Measurements from ENCODE around the gene TEX14. TPM values are rescaled to one million over a fixed set of nuclear protein-coding genes. Genes with fewer than 3 reads are reported as not detected.

TEX14 gene
- total and polyA plus RNA-seq, 7 experiments from 2014 or later, result 0.17 to 2.4 (median 0.54) TPM; not detected in 2

DNA sequence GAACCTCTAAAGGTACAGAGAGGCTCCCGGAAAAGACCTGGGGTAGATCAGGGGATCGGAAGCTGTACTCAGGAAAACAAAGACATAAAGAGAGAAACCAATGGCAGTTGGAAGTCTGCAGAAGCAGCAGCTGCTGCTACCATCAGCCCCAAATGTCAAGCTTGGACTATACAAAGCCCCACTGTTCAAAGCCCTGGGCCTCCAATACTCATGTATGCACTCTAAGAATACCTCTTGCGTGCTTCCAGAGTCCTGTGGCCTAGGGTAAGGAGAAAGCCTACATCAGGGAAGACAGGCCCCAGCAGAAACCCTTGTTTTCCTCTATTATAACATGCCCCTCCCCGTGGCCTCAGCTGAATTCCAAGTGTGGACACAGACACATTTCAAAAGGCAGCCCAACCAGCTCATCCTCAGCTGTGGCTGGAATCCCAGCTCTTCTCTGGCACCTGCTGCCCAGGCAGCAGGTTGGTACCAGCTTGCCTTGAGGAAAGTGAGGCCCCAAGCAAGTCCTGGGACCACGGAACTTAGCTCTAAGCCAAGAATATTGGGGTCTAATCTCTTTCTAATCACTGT lies 158.1 kb downstream of the TEX14 start:
- no peak overlapping the region for H3K4me3 Mint-ChIP-seq
- intact Hi-C loops (cut with micrococcal nuclease), result no loop called here
- H3K4me1 Mint-ChIP-seq, result peaks cover 0 to 13% (median 4%) of the 10 kb centered on the region in 7 donors
- Histone ChIP-seq H3K36me3 (ENCODE audit: control insufficient read depth in 2 of 3, insufficient read depth in 3 of 3, low read length in 3 of 3) (no peaks in the 10 kb centered on the region), H3K4me1 (ENCODE audit: control insufficient read depth in 2 of 2, insufficient read depth in 2 of 2, low read length in 2 of 2) (peaks cover 0 to 4% of the 10 kb centered on the region in 2 donors), H3K9me3 (ENCODE audit: control insufficient read depth in 2 of 3, low read length in 3 of 3) (no peaks in the 10 kb centered on the region), H3K4me3 (ENCODE audit: low read length) (no peak overlapping the region), H3K27me3 (ENCODE audit: control insufficient read depth in 2 of 2, insufficient read depth in 2 of 2, low read length in 2 of 2) (peaks cover 0 to 3% of the 10 kb centered on the region in 2 donors), H3K27ac (ENCODE audit: low read depth, low read length) (no peak overlapping the region)
- H3K27me3 Mint-ChIP-seq, result peaks cover 16 to 75% (median 24%) of the 10 kb centered on the region in 5 donors
- no peak overlapping the region for H3K27ac Mint-ChIP-seq
- CTCF ChIA-PET, result no interaction called here
- H3K9me3 Mint-ChIP-seq, result no peaks in the 10 kb centered on the region
- H3K36me3 Mint-ChIP-seq, result no peaks in the 10 kb centered on the region
- no peak for ATAC-seq
- POLR2A ChIA-PET, result interaction anchor here (0.6 to 1.1 kb wide), 4 partner anchors 15 to 106 kb away, joined by 3 to 6 read pairs (median 4); no protein-coding TSS in a partner anchor
- DNase-seq, result no peak

- peak overlapping the region in 9 of 10 donors; percentile 25 to 79 (median 67) for H3K4me3 Mint-ChIP-seq
- intact Hi-C loops (cut with micrococcal nuclease), result loop anchor here (1.0 kb wide), 1 partner anchor 14 kb away; no protein-coding TSS in a partner anchor
- no peak overlapping the region for H3K27ac Mint-ChIP-seq
- peaks cover 0 to 16% (median 4%) of the 10 kb centered on the region in 7 donors for H3K4me1 Mint-ChIP-seq
- peaks cover 16 to 73% (median 24%) of the 10 kb centered on the region in 5 donors for H3K27me3 Mint-ChIP-seq
- Histone ChIP-seq H3K9me3 (ENCODE audit: control insufficient read depth in 2 of 3, low read length in 3 of 3) (no peaks in the 10 kb centered on the region), H3K27me3 (ENCODE audit: control insufficient read depth in 2 of 2, insufficient read depth in 2 of 2, low read length in 2 of 2) (peaks cover 0 to 3% of the 10 kb centered on the region in 2 donors), H3K27ac (ENCODE audit: low read depth, low read length) (no peak overlapping the region), H3K4me3 (ENCODE audit: low read length) (peak overlapping the region; percentile 47), H3K36me3 (ENCODE audit: control insufficient read depth in 2 of 3, insufficient read depth in 3 of 3, low read length in 3 of 3) (no peaks in the 10 kb centered on the region), H3K4me1 (ENCODE audit: control insufficient read depth in 2 of 2, insufficient read depth in 2 of 2, low read length in 2 of 2) (peaks cover 0 to 4% of the 10 kb centered on the region in 2 donors)
- DNase-seq, result no peak
- no peaks in the 10 kb centered on the region for H3K36me3 Mint-ChIP-seq
- CTCF ChIA-PET, result interaction anchor here (1.4 kb wide), 1 partner anchor 13 kb away, joined by 5 read pairs; no protein-coding TSS in a partner anchor
- POLR2A ChIA-PET, result interaction anchor here (1.1 kb wide), 2 partner anchors 14 to 472 kb away, joined by 3 to 6 read pairs; no protein-coding TSS in a partner anchor
- no peak for ATAC-seq
- H3K9me3 Mint-ChIP-seq, result no peaks in the 10 kb centered on the region
Measured at GRCh38 chr17:58532555-58532951, 159.3 kb downstream of the TEX14 start.

DNA sequence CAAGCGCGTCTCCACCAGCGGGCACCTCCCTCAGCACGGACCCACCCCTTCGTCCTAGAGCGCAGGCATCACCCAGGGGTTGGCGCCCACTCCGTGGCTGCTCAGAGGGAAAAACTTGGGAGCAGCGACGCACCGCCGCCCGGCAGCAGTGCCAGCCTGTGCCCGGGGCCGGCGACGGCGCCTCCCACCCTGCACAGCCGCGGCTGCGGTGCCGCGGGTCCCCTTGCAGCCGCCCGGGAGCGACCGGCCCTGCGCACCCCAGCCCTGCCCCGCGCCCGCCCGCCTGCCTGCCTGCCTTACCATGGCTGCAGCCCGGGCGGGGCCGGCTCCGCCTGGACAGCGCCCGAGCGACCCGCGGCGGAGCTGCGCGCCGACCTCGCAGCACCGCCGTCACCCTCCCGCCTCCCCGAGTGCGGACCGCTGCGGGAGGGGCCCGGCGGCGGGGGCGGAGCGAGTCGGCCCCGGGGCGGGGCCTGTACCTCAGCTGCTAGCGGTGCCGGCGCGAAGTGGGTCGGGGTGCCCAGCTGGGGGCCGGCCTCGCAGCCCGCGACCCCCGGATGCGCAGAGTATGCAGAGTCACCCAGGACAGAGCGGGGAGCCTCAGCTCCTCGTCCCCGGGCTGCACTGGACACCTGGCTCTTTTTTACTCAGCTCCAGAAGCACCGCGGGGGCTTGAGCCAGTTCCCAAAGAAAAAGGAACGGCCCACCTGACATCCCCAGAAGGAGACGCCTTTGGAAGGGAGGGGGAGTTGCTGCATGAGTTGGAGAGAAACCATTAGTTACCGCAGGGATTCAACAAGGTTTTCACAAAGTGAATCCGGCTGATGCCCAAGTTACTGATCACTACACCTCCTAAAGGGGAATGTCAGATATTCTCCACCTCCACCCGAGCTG lies 159.9 kb downstream of the TEX14 start:
- CTCF ChIA-PET, result interaction anchor here (1.4 kb wide), 1 partner anchor 13 kb away, joined by 5 read pairs; no protein-coding TSS in a partner anchor

GRCh38 chr17:58531122-58531521 lies 160.7 kb downstream of the TEX14 start:
- no peak overlapping the region for H3K27ac Mint-ChIP-seq
- no peaks in the 10 kb centered on the region for H3K36me3 Mint-ChIP-seq
- H3K27me3 Mint-ChIP-seq, result peaks cover 15 to 66% (median 22%) of the 10 kb centered on the region in 5 donors
- intact Hi-C loops (cut with micrococcal nuclease), result no loop called here
- Histone ChIP-seq H3K36me3 (ENCODE audit: control insufficient read depth in 2 of 3, insufficient read depth in 3 of 3, low read length in 3 of 3) (no peaks in the 10 kb centered on the region), H3K4me1 (ENCODE audit: control insufficient read depth in 2 of 2, insufficient read depth in 2 of 2, low read length in 2 of 2) (peaks cover 0 to 4% of the 10 kb centered on the region in 2 donors), H3K4me3 (ENCODE audit: low read length) (peak overlapping the region; percentile 50), H3K27me3 (ENCODE audit: control insufficient read depth in 2 of 2, insufficient read depth in 2 of 2, low read length in 2 of 2) (peaks cover 0 to 3% of the 10 kb centered on the region in 2 donors), H3K27ac (ENCODE audit: low read depth, low read length) (no peak overlapping the region), H3K9me3 (ENCODE audit: control insufficient read depth in 2 of 3, low read length in 3 of 3) (no peaks in the 10 kb centered on the region)
- H3K4me3 Mint-ChIP-seq, result peak overlapping the region; percentile 39 to 75 (median 58)
- ChIA-PET POLR2A (interaction anchor here (1.6 kb wide), 1 partner anchor 12 kb away, joined by 9 read pairs; no protein-coding TSS in a partner anchor), CTCF (no interaction called here)
- peaks cover 0 to 29% (median 4%) of the 10 kb centered on the region in 7 donors for H3K4me1 Mint-ChIP-seq
- no peak for DNase-seq
- no peak for ATAC-seq
- no peaks in the 10 kb centered on the region for H3K9me3 Mint-ChIP-seq

More for the DNA sequence above, 159.9 kb downstream of the TEX14 start:
- Histone ChIP-seq H3K4me1 (ENCODE audit: control insufficient read depth in 2 of 2, insufficient read depth in 2 of 2, low read length in 2 of 2) (peaks cover 0 to 4% of the 10 kb centered on the region in 2 donors), H3K27ac (ENCODE audit: low read depth, low read length) (no peak overlapping the region), H3K9me3 (ENCODE audit: control insufficient read depth in 2 of 3, low read length in 3 of 3) (no peaks in the 10 kb centered on the region), H3K4me3 (ENCODE audit: low read length) (peak overlapping the region; percentile 50), H3K27me3 (ENCODE audit: control insufficient read depth in 2 of 2, insufficient read depth in 2 of 2, low read length in 2 of 2) (peaks cover 0 to 3% of the 10 kb centered on the region in 2 donors), H3K36me3 (ENCODE audit: control insufficient read depth in 2 of 3, insufficient read depth in 3 of 3, low read length in 3 of 3) (no peaks in the 10 kb centered on the region)
- Mint-ChIP-seq H3K36me3 (no peaks in the 10 kb centered on the region), H3K4me3 (peak overlapping the region; percentile 49 to 79 (median 69)), H3K27me3 (peaks cover 16 to 73% (median 24%) of the 10 kb centered on the region in 5 donors), H3K4me1 (peaks cover 0 to 23% (median 4%) of the 10 kb centered on the region in 7 donors), H3K9me3 (no peaks in the 10 kb centered on the region), H3K27ac (no peak overlapping the region)
- POLR2A ChIA-PET, result interaction anchor here (1.1 to 1.6 kb wide), 2 partner anchors 13 to 473 kb away, joined by 3 to 9 read pairs; no protein-coding TSS in a partner anchor
- ATAC-seq, result peak; percentile 91
- peak; percentile 34 to 82 (median 55) for DNase-seq
- intact Hi-C loops (cut with micrococcal nuclease), result loop anchor here (1.0 kb wide), 1 partner anchor 14 kb away; no protein-coding TSS in a partner anchor

- Mint-ChIP-seq H3K9me3 (no peaks in the 10 kb centered on the region), H3K4me3 (peak overlapping the region; percentile 31 to 75 (median 55)), H3K27ac (no peak overlapping the region), H3K36me3 (no peaks in the 10 kb centered on the region), H3K4me1 (peaks cover 0 to 29% (median 4%) of the 10 kb centered on the region in 7 donors), H3K27me3 (peaks cover 10 to 61% (median 18%) of the 10 kb centered on the region in 5 donors)
- Histone ChIP-seq H3K27ac (ENCODE audit: low read depth, low read length) (no peak overlapping the region), H3K4me3 (ENCODE audit: low read length) (no peak overlapping the region), H3K4me1 (ENCODE audit: control insufficient read depth in 2 of 2, insufficient read depth in 2 of 2, low read length in 2 of 2) (peaks cover 0 to 4% of the 10 kb centered on the region in 2 donors), H3K36me3 (ENCODE audit: control insufficient read depth in 2 of 3, insufficient read depth in 3 of 3, low read length in 3 of 3) (no peaks in the 10 kb centered on the region), H3K27me3 (ENCODE audit: control insufficient read depth in 2 of 2, insufficient read depth in 2 of 2, low read length in 2 of 2) (peaks cover 0 to 3% of the 10 kb centered on the region in 2 donors), H3K9me3 (ENCODE audit: control insufficient read depth in 2 of 3, low read length in 3 of 3) (no peaks in the 10 kb centered on the region)
- intact Hi-C loops (cut with micrococcal nuclease), result no loop called here
- no peak for ATAC-seq
- CTCF ChIA-PET, result no interaction called here
- no peak for DNase-seq
- POLR2A ChIA-PET, result interaction anchor here (1.2 to 1.6 kb wide), 2 partner anchors 12 to 101 kb away, joined by 4 to 9 read pairs; no protein-coding TSS in a partner anchor
Measured at GRCh38 chr17:58530655-58531054, 161.2 kb downstream of the TEX14 start.

- H3K4me3 ChIP-seq (ENCODE audit: low read length), result no peak overlapping the region
- Mint-ChIP-seq H3K4me1 (peaks cover 0 to 32% (median 4%) of the 10 kb centered on the region in 7 donors), H3K27ac (no peak overlapping the region), H3K27me3 (peaks cover under 1 to 47% (median 17%) of the 10 kb centered on the region in 5 donors), H3K36me3 (no peaks in the 10 kb centered on the region), H3K4me3 (no peak overlapping the region), H3K9me3 (no peaks in the 10 kb centered on the region)
- H3K4me1 ChIP-seq (ENCODE audit: control insufficient read depth in 2 of 2, insufficient read depth in 2 of 2, low read length in 2 of 2), result peaks cover 0 to 4% of the 10 kb centered on the region in 2 donors
- ChIA-PET POLR2A (interaction anchor here (1.2 kb wide), 1 partner anchor 103 kb away, joined by 4 read pairs; no protein-coding TSS in a partner anchor), CTCF (no interaction called here)
- H3K9me3 ChIP-seq (ENCODE audit: control insufficient read depth in 2 of 3, low read length in 3 of 3), result no peaks in the 10 kb centered on the region
- intact Hi-C loops (cut with micrococcal nuclease), result no loop called here
- ATAC-seq (no peak), DNase-seq (no peak)
- H3K27ac ChIP-seq (ENCODE audit: low read depth, low read length), result no peak overlapping the region
- H3K36me3 ChIP-seq (ENCODE audit: control insufficient read depth in 2 of 3, insufficient read depth in 3 of 3, low read length in 3 of 3), result no peaks in the 10 kb centered on the region
- peaks cover 0 to 3% of the 10 kb centered on the region in 2 donors for H3K27me3 ChIP-seq (ENCODE audit: control insufficient read depth in 2 of 2, insufficient read depth in 2 of 2, low read length in 2 of 2)
Measured at GRCh38 chr17:58529275-58529674, 162.6 kb downstream of the TEX14 start.
